ENCODE data around the gene ZFYVE28. TPM values are rescaled to one million over a fixed set of nuclear protein-coding genes. Genes with fewer than 3 reads are reported as not detected.
A peak's percentile ranks its signal among the peaks of the same experiment; 100 is the strongest.

The ZFYVE28 gene
- total and polyA plus RNA-seq, 11 donors, result 2.6 to 11.9 (median 5.5) TPM

DNA sequence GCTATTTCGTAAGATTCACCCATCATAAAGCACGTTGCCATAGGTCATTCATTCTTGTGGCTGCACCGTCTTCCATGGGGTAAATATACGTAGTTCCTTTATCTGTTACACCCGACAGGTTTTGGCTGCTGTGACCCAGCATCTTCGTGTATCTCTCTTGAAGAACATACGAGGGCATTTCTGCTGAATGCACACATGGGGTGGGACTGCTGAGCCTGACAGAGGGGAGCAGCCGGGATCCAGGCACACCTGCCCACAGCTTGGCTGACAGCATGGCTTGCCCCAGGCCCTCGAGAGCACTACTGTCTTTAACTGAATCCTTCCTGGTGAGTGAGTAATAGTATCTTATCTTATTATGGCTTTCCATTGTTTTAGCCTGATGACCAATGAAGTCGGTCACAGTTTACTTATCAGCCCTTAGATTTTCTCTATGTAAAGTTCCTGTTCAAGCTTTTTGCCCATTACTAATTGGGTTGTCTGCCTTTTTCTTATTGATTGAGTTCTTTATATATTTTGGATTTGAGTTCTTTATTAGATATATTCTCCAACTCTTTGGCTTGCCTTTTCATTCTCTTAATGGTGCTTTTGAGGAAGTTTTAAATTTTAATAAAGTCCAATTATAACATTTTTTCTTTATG, 111.6 kb downstream of the ZFYVE28 start:
- Histone ChIP-seq H3K9me3 (peaks cover 0 to 52% (median 12%) of the 10 kb centered on the region in 12 donors), H3K4me1 (no peaks in the 10 kb centered on the region), H3K4me3 (no peak overlapping the region), H3K27ac (no peak overlapping the region), H3K27me3 (no peaks in the 10 kb centered on the region), H3K36me3 (peaks cover 0 to 2% (median 0%) of the 10 kb centered on the region in 9 donors)
- WGBS, 4 donors, result 86 to 93% (median 88%) methylated on average over 10 of the region's 10 CpGs
- intact Hi-C loops (cut with DNase I), result no loop called here
- no peak for DNase-seq
- TF ChIP-seq POLR2A (IDR thresholded peaks at IDR 0.05), result no peak
- TF ChIP-seq, protein P1, sequence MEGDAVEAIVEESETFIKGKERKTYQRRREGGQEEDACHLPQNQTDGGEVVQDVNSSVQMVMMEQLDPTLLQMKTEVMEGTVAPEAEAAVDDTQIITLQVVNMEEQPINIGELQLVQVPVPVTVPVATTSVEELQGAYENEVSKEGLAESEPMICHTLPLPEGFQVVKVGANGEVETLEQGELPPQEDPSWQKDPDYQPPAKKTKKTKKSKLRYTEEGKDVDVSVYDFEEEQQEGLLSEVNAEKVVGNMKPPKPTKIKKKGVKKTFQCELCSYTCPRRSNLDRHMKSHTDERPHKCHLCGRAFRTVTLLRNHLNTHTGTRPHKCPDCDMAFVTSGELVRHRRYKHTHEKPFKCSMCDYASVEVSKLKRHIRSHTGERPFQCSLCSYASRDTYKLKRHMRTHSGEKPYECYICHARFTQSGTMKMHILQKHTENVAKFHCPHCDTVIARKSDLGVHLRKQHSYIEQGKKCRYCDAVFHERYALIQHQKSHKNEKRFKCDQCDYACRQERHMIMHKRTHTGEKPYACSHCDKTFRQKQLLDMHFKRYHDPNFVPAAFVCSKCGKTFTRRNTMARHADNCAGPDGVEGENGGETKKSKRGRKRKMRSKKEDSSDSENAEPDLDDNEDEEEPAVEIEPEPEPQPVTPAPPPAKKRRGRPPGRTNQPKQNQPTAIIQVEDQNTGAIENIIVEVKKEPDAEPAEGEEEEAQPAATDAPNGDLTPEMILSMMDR (IDR thresholded peaks at IDR 0.05), result no peak
- no peak for ATAC-seq

DNA sequence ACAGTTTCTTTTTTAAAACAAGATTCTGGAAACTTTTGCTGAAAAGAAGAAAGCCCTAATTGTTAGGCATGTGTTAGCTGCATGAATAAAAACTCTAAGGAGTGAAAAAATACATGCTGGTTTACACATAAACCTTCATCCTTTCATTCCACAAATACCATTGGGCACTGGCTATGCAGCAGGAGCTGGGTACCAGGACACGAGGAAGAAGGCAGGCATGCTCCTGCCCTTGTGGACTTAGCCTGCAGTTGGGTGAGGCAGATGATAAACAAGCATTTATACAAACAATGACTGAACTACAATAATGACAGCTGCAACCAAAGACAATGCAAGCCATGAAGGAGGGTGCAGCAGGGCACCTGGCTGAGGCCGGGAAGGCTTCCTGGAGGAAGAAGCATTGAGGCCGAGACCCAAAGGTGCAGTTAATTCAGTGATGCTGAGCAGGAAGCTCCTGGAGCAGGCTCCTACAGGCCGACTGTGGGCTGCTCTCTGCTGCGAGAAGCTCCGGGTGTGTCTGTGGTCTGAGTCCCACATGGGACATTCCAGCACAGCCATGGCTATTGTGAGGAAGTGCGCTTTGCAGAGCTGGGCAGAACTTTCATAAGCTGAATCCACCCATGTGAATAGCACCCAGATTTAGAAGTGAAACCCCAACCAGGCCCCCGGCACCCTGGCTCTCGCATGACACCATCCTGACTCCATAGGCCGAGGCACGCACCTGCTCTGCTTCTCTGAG, 112.5 kb downstream of the ZFYVE28 start:
- Histone ChIP-seq H3K27me3 (no peaks in the 10 kb centered on the region), H3K4me3 (no peak overlapping the region), H3K27ac (no peak overlapping the region), H3K36me3 (peaks cover 0 to 2% (median 0%) of the 10 kb centered on the region in 9 donors), H3K4me1 (no peaks in the 10 kb centered on the region), H3K9me3 (peaks cover 0 to 43% (median 8%) of the 10 kb centered on the region in 12 donors)
- intact Hi-C loops (cut with DNase I), result no loop called here
- no peak for TF ChIP-seq POLR2A (IDR thresholded peaks at IDR 0.05)
- no peak for DNase-seq
- 79 to 89% (median 81%) methylated on average over 10 to 11 of the region's 11 CpGs for WGBS, 4 donors
- no peak for ATAC-seq

DNA sequence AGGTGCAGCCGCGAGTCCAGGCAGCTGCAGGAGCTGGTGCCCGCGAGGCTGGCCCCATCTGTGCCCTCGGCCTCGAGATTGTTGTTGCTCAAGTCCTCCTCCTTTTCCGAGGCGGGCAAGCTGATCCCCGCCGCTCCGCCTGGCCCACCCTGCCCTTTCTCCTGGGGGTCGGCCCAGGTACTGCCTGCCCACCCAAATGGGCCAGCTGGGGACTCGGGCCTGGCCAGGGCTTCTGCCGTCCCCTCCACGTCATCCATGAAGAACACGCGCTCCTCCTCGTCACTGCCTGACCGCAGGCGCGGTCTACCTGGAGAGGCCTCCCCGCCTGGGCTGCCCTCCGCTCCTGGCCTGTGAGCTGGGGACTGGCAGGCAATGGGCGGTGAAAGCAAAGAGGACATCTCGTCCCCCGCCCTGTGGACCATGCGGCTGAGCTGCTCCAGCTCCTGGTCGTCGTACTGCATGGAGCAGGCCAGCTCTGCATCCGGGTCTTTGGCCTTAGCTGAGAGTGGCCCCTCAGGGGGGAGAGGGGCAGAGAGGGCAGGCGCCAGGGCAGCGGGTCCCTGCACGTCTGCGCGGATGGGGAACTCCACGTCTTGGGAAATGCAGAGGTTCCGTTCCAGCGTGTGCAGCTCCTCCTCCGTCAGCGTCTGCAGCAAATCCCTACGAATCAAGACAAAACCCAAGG, 113.4 kb downstream of the ZFYVE28 start:
- Histone ChIP-seq H3K4me3 (no peak overlapping the region), H3K36me3 (peaks cover 0 to 2% (median 0%) of the 10 kb centered on the region in 9 donors), H3K4me1 (no peaks in the 10 kb centered on the region), H3K27me3 (no peaks in the 10 kb centered on the region), H3K27ac (no peak overlapping the region), H3K9me3 (peaks cover 0 to 34% (median 7%) of the 10 kb centered on the region in 12 donors)
- TF ChIP-seq, protein P1 (IDR thresholded peaks at IDR 0.05), result no peak
- TF ChIP-seq POLR2A (IDR thresholded peaks at IDR 0.05), result no peak
- peak in 1 of 4 donors; percentile 9 for ATAC-seq
- WGBS, 4 donors, result 88 to 93% (median 92%) methylated on average over 35 to 41 of the region's 41 CpGs
- peak in 2 of 5 donors; percentile 23 to 66 for DNase-seq
- intact Hi-C loops (cut with DNase I), result no loop called here

DNA sequence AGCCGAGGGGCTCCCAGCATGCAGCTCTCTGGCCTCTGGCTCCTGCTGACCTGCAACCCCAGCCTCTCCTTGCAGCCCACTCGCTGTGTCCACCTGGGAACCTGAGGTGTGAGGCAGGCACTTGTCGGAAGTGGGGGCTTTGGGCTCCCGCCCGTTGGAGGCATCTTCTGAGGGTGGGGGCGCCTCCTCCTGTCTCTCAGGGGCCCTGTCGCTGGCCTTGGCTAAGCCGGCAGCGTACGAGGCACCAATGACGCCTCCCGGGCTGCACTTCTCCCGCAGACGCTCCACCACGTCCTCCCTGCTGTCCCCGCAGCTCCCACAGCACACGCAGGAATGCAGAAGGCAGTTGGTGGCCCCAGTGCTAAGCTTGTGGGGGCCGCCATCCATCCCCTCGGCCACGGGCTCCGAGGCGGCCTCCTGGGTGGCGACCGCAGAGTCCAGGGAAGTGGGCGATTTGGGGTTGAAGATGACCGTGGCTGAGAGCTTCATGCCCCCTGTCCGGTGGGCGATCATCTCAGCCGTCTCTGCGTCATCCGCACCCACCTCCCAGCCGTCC, 114.0 kb downstream of the ZFYVE28 start:
- Histone ChIP-seq H3K9me3 (peaks cover 0 to 27% (median 7%) of the 10 kb centered on the region in 12 donors), H3K27me3 (no peaks in the 10 kb centered on the region), H3K4me3 (no peak overlapping the region), H3K4me1 (no peaks in the 10 kb centered on the region), H3K36me3 (peaks cover 0 to 2% (median 0%) of the 10 kb centered on the region in 9 donors), H3K27ac (no peak overlapping the region)
- TF ChIP-seq, protein P1 (IDR thresholded peaks at IDR 0.05), result no peak
- no peak for TF ChIP-seq POLR2A (IDR thresholded peaks at IDR 0.05)
- ATAC-seq, result no peak
- peak in 1 of 5 donors; percentile 10 for DNase-seq
- intact Hi-C loops (cut with DNase I), result no loop called here
- WGBS, 4 donors, result 89 to 92% (median 91%) methylated on average over 27 to 32 of the region's 32 CpGs
